Panc1 (cell line): ENCODE data around the gene STXBP3.

Source experiments
- TF ChIP-seq, protein P1 (sequence below): fragments of 450-650 bp; IDR thresholded peaks from 2 replicates; pipeline ENCODE4 v1.5.1; 2017; ENCODE audit warnings: mild to moderate bottlenecking
- TF ChIP-seq, protein P2 (sequence below), 2 experiments: IDR thresholded peaks; 2 replicates each; pipeline ENCODE4 v1.6.1; 2011 to 2012; ENCODE audit warnings: low read depth in 2 of 2, control low read depth in 1 of 2, low read length in 1 of 2, mild to moderate bottlenecking in 1 of 2, moderate library complexity in 1 of 2; ENCODE audit not compliant: insufficient read depth in 1 of 2

DNA sequence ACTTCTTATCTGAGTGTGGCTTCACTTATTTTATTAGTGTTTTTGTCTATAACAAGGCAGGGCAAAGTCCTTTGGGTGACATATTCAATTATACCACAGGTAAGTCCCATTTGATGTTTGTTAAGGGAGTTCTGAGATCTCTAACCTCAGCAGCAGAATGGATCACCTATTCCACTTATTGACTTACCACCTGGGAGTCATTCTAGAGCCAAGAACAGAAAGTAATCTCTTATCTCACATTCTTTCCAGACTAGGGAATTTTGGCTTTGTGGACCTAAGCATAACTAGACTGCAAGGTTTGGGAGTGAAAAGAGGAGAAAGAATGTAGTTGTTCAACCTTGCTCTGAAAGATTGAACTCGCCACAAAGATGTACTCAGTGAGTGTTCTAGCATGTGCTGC lies 20.6 kb upstream of the STXBP3 start:
- TF ChIP-seq, protein P1, sequence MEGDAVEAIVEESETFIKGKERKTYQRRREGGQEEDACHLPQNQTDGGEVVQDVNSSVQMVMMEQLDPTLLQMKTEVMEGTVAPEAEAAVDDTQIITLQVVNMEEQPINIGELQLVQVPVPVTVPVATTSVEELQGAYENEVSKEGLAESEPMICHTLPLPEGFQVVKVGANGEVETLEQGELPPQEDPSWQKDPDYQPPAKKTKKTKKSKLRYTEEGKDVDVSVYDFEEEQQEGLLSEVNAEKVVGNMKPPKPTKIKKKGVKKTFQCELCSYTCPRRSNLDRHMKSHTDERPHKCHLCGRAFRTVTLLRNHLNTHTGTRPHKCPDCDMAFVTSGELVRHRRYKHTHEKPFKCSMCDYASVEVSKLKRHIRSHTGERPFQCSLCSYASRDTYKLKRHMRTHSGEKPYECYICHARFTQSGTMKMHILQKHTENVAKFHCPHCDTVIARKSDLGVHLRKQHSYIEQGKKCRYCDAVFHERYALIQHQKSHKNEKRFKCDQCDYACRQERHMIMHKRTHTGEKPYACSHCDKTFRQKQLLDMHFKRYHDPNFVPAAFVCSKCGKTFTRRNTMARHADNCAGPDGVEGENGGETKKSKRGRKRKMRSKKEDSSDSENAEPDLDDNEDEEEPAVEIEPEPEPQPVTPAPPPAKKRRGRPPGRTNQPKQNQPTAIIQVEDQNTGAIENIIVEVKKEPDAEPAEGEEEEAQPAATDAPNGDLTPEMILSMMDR = no peak
- TF ChIP-seq, protein P2, sequence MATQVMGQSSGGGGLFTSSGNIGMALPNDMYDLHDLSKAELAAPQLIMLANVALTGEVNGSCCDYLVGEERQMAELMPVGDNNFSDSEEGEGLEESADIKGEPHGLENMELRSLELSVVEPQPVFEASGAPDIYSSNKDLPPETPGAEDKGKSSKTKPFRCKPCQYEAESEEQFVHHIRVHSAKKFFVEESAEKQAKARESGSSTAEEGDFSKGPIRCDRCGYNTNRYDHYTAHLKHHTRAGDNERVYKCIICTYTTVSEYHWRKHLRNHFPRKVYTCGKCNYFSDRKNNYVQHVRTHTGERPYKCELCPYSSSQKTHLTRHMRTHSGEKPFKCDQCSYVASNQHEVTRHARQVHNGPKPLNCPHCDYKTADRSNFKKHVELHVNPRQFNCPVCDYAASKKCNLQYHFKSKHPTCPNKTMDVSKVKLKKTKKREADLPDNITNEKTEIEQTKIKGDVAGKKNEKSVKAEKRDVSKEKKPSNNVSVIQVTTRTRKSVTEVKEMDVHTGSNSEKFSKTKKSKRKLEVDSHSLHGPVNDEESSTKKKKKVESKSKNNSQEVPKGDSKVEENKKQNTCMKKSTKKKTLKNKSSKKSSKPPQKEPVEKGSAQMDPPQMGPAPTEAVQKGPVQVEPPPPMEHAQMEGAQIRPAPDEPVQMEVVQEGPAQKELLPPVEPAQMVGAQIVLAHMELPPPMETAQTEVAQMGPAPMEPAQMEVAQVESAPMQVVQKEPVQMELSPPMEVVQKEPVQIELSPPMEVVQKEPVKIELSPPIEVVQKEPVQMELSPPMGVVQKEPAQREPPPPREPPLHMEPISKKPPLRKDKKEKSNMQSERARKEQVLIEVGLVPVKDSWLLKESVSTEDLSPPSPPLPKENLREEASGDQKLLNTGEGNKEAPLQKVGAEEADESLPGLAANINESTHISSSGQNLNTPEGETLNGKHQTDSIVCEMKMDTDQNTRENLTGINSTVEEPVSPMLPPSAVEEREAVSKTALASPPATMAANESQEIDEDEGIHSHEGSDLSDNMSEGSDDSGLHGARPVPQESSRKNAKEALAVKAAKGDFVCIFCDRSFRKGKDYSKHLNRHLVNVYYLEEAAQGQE (IDR thresholded peaks at IDR 0.05; ENCODE audit: insufficient read depth in 1 of 2, low read depth in 2 of 2, low read length in 1 of 2) = no peak
